NCI-H748 treated with DMSO at 0.1 percent for 48 hours (cell line): ENCODE measurements around the gene SDHB.

ENCODE experiments used
- DNase-seq: peaks from one replicate; lab custom pipeline; 2025; lab: John Stamatoyannopoulos, UW

The SDHB gene

GRCh38 chr1:17053685-17054410 lies at the start of gene SDHB:
SDHB (minus strand) TSS chr1:17054032; CDS start chr1:17054019, 13 bp downstream.
- peak; percentile 75 for DNase-seq

- DNase-seq = no peak
Observed at GRCh38 chr1:17102232-17102631, 48.4 kb upstream of the SDHB start.

GRCh38 chr1:17101261-17101660 lies 47.4 kb upstream of the SDHB start:
- DNase-seq = no peak

- DNase-seq = no peak
Observed at GRCh38 chr1:17099616-17100340, 45.9 kb upstream of the SDHB start.

GRCh38 chr1:17098446-17099317 lies 44.9 kb upstream of the SDHB start:
- no peak for DNase-seq

GRCh38 chr1:17097787-17098186 lies 44.0 kb upstream of the SDHB start:
- no peak for DNase-seq

GRCh38 chr1:17097147-17097546 lies 43.3 kb upstream of the SDHB start:
- DNase-seq = no peak

GRCh38 chr1:17096584-17096983 lies 42.8 kb upstream of the SDHB start:
- DNase-seq = no peak

GRCh38 chr1:17095141-17095540 lies 41.3 kb upstream of the SDHB start:
- no peak for DNase-seq

GRCh38 chr1:17094664-17095063 lies 40.8 kb upstream of the SDHB start:
- no peak for DNase-seq

GRCh38 chr1:17093822-17094393 lies 40.1 kb upstream of the SDHB start:
- no peak for DNase-seq

GRCh38 chr1:17091252-17091651 lies 37.4 kb upstream of the SDHB start:
- no peak for DNase-seq

- no peak for DNase-seq
Observed at GRCh38 chr1:17089506-17089905, 35.7 kb upstream of the SDHB start.

GRCh38 chr1:17086751-17087150 lies 32.9 kb upstream of the SDHB start:
- no peak for DNase-seq

- no peak for DNase-seq
Observed at GRCh38 chr1:17084787-17085186, 31.0 kb upstream of the SDHB start.

- no peak for DNase-seq
Observed at GRCh38 chr1:17082761-17083160, 28.9 kb upstream of the SDHB start.

GRCh38 chr1:17081439-17081838 lies 27.6 kb upstream of the SDHB start:
- no peak for DNase-seq

GRCh38 chr1:17080880-17081279 lies 27.0 kb upstream of the SDHB start:
- no peak for DNase-seq

- no peak for DNase-seq
Observed at GRCh38 chr1:17080085-17080759, 26.4 kb upstream of the SDHB start.

- DNase-seq = no peak
Observed at GRCh38 chr1:17078991-17079868, 25.4 kb upstream of the SDHB start.
